PC-3 (cell line): ENCODE results near the gene JAKMIP1. TPM values are rescaled to one million over a fixed set of nuclear protein-coding genes. Genes with fewer than 3 reads are reported as not detected.

Experiments
- ATAC-seq: fragments of 200-7000 bp; cut with Tn5 transposase; 2 replicates; pipeline ENCODE4 v1.9.1; 2020; ENCODE audit warnings: mild to moderate bottlenecking, moderate library complexity
- BruUV-seq: library from RNA; stranded (reverse); fragments of 400-500 nt; replicated peaks from 2 replicates; lab custom pipeline; 2021; lab: Mats Ljungman, UMichigan
- CTCF ChIA-PET: fragments of 300-600 bp; sonication (Branson Sonifier 250); formaldehyde crosslinking; loops from one replicate; lab custom pipeline; 2022; ENCODE audit warnings: antibody characterized with exemption; lab: Charles Lee
- POLR2A ChIA-PET: fragments of 300-600 bp; sonication (Branson Sonifier 250); formaldehyde crosslinking; loops from one replicate; lab custom pipeline; 2022; ENCODE audit warnings: antibody characterized with exemption; ENCODE audit not compliant: unreplicated experiment; lab: Charles Lee
- DNase-seq: peaks from one replicate; pipeline ENCODE4 v3.0.0-alpha.2; 2015
- H2AFZ ChIP-seq: fragments of 300-600 bp; sonication (generic); 2 replicates; pipeline ENCODE4 v1.6.0; 2016; ENCODE audit warnings: antibody characterized with exemption, low read length
- H3F3A ChIP-seq: fragments of 300-600 bp; sonication (generic); one replicate; pipeline ENCODE4 v1.6.0; 2017; ENCODE audit warnings: antibody characterized with exemption, low read length, control low read depth, mild to moderate bottlenecking; ENCODE audit not compliant: unreplicated experiment
- H3K27ac ChIP-seq: fragments of 300-600 bp; sonication (generic); 2 replicates; pipeline ENCODE4 v1.5.1; 2016; ENCODE audit warnings: mild to moderate bottlenecking, low read length
- H3K27me3 ChIP-seq: fragments of 300-600 bp; sonication (generic); 2 replicates; pipeline ENCODE4 v1.6.1; 2016; ENCODE audit warnings: low read length, mixed read lengths
- H3K36me3 ChIP-seq: fragments of 300-600 bp; sonication (generic); 2 replicates; pipeline ENCODE4 v1.6.1; 2016; ENCODE audit warnings: low read depth, mixed run types, low read length, mixed read lengths
- H3K4me1 ChIP-seq: fragments of 300-600 bp; sonication (generic); 2 replicates; pipeline ENCODE4 v1.5.1; 2016; ENCODE audit warnings: low read length; ENCODE audit not compliant: insufficient read depth
- H3K4me2 ChIP-seq: fragments of 300-600 bp; sonication (generic); 2 replicates; pipeline ENCODE4 v1.6.0; 2016; ENCODE audit warnings: low read length
- H3K4me3 ChIP-seq: fragments of 300-600 bp; sonication (generic); 2 replicates; pipeline ENCODE4 v1.5.1; 2016; ENCODE audit warnings: mild to moderate bottlenecking, low read length, mixed read lengths
- H3K79me2 ChIP-seq: fragments of 300-600 bp; sonication (generic); 2 replicates; pipeline ENCODE4 v1.6.1; 2017; ENCODE audit warnings: low read length, mixed read lengths
- H3K9ac ChIP-seq: fragments of 300-600 bp; sonication (generic); 2 replicates; pipeline ENCODE4 v1.6.0; 2016; ENCODE audit warnings: mild to moderate bottlenecking, low read length
- H3K9me2 ChIP-seq: fragments of 300-600 bp; sonication (generic); replicated peaks from 2 replicates; pipeline ENCODE4 v1.6.1; 2016; ENCODE audit warnings: mixed run types, low read length, mixed read lengths
- H3K9me3 ChIP-seq: fragments of 300-600 bp; sonication (generic); 2 replicates; pipeline ENCODE4 v1.6.1; 2016; ENCODE audit warnings: low read length, mixed read lengths
- H4K20me1 ChIP-seq: fragments of 300-600 bp; sonication (generic); 2 replicates; pipeline ENCODE4 v1.6.1; 2016; ENCODE audit warnings: low read length, mixed read lengths
- EZH2 ChIP-seq: fragments of 300-600 bp; sonication (generic); IDR thresholded peaks from one replicate; pipeline ENCODE4 v1.6.1; 2017; ENCODE audit warnings: antibody characterized with exemption, mild to moderate bottlenecking, low read length; ENCODE audit not compliant: unreplicated experiment
- EZH2phosphoT487 ChIP-seq: fragments of 300-600 bp; sonication (generic); IDR thresholded peaks from 2 replicates; pipeline ENCODE4 v1.6.1; 2018; ENCODE audit warnings: mild to moderate bottlenecking, antibody characterized with exemption, low read length, borderline replicate concordance
- intact Hi-C: fragments of 100-400 bp; cut with micrococcal nuclease; formaldehyde crosslinking; loops from 2 replicates; pipeline ENCODE4 v1.9.0; 2023
- total RNA-seq: library from RNA; depleted of rRNA; stranded (reverse); fragments of >200 nt; gene quantifications from 2 replicates; pipeline ENCODE4 v1.2.3, GENCODE V29; 2014
- TF ChIP-seq, protein P1 (sequence below): fragments of 300-600 bp; sonication (generic); conservative IDR thresholded peaks from 2 replicates; pipeline ENCODE4 v1.5.1; 2017; ENCODE audit warnings: antibody characterized with exemption, low read depth, mild to moderate bottlenecking, low read length

JAKMIP1 gene
- total RNA-seq, 1 experiment from 2014 or later: 0.04 TPM

DNA sequence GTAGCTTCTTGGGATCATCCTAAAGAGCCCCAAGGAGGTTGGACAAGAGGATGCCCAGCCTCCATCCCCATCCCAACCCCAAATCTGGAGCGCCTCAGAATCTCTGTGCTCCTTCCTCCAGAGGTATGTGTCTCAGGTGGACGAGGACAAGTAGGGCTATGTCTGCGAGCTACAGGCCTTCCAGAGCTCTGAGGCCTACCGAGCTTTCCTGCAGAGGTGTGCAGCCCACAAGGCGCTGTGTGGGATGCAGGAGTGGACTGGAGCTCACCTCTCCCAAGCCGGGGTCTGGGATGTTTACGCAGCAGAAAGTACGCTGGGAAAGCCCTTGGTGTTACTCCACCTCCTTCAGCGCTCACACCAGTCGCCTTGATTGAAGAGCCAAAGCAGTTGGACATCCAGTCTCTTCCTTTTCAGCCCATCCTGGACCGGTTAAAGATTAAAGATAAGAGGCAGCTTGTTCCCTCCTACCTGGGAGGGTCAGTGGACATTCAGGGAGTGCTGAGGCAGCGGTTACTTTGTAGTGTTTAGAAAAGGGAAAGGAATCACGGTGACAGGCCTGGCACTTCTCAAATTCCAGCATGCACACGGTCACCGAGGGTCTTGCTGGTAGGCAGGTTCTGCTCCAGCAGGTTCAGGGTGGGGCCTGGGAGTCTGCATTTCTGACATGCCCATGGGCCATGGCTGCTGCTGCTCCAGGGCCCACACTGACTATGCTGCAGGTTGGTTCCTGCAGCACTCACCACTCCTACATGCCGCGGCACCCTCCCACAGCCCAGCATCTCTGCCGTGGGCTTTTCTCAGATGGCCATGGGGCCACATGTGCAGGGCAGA, 29.5 kb upstream of the JAKMIP1 start:
- Histone ChIP-seq H3K27ac (no peak overlapping the region), H3K9ac (no peak overlapping the region), H2AFZ (no peak overlapping the region), H3K79me2 (no peaks in the 10 kb centered on the region), H3K9me2 (no peaks in the 10 kb centered on the region), H3K4me3 (no peak overlapping the region), H3K9me3 (no peaks in the 10 kb centered on the region), H3K36me3 (no peaks in the 10 kb centered on the region), H4K20me1 (no peaks in the 10 kb centered on the region), H3F3A (no peaks in the 10 kb centered on the region), H3K4me1 (no peaks in the 10 kb centered on the region), H3K27me3 (no peaks in the 10 kb centered on the region; the same call in 1 of the 2 replicates), H3K4me2 (no peak overlapping the region)
- TF ChIP-seq EZH2 (no peak), EZH2phosphoT487 (no peak)
- TF ChIP-seq, protein P1, sequence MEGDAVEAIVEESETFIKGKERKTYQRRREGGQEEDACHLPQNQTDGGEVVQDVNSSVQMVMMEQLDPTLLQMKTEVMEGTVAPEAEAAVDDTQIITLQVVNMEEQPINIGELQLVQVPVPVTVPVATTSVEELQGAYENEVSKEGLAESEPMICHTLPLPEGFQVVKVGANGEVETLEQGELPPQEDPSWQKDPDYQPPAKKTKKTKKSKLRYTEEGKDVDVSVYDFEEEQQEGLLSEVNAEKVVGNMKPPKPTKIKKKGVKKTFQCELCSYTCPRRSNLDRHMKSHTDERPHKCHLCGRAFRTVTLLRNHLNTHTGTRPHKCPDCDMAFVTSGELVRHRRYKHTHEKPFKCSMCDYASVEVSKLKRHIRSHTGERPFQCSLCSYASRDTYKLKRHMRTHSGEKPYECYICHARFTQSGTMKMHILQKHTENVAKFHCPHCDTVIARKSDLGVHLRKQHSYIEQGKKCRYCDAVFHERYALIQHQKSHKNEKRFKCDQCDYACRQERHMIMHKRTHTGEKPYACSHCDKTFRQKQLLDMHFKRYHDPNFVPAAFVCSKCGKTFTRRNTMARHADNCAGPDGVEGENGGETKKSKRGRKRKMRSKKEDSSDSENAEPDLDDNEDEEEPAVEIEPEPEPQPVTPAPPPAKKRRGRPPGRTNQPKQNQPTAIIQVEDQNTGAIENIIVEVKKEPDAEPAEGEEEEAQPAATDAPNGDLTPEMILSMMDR: no peak
- ChIA-PET POLR2A (no interaction called here), CTCF (no interaction called here)
- no TSS peak for BruUV-seq
- intact Hi-C loops: no loop called here
- DNase-seq: no peak
- ATAC-seq: no peak

DNA sequence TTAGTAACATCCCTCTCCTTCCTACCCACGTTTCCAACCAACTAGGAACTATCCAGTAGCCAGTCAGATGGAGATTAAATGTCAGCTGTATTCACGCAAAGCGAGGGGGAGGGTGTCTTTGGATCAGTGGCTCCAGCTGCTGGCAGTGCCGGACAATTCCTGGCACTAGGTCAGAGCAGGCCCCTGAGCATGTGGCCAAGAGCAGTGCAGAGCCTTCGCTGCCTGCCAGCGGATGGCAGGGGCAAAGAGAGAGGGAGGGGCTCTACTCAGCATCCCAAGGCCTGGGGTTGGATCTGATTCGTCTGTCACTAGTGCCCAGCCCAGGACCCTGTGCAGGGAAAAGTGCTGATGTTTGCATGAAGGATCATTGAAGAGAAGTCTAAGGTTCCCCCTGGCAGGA, 28.7 kb upstream of the JAKMIP1 start:
- H3K4me2 ChIP-seq: no peak overlapping the region
- H3K4me3 ChIP-seq: no peak overlapping the region
- no peaks in the 10 kb centered on the region for H3K9me2 ChIP-seq
- no peaks in the 10 kb centered on the region for H3F3A ChIP-seq
- no peak overlapping the region for H2AFZ ChIP-seq
- BruUV-seq: no TSS peak
- no peak overlapping the region for H3K9ac ChIP-seq
- intact Hi-C loops: no loop called here
- ChIA-PET CTCF (no interaction called here), POLR2A (no interaction called here)
- no peaks in the 10 kb centered on the region for H3K9me3 ChIP-seq
- H3K27ac ChIP-seq: no peak overlapping the region
- H3K27me3 ChIP-seq: no peaks in the 10 kb centered on the region; the same call in 1 of the 2 replicates
- H3K79me2 ChIP-seq: no peaks in the 10 kb centered on the region
- no peak for TF ChIP-seq EZH2phosphoT487
- TF ChIP-seq, protein P1: no peak
- no peak for TF ChIP-seq EZH2
- no peaks in the 10 kb centered on the region for H4K20me1 ChIP-seq
- H3K36me3 ChIP-seq: no peaks in the 10 kb centered on the region
- DNase-seq (no peak), ATAC-seq (no peak)
- H3K4me1 ChIP-seq: no peaks in the 10 kb centered on the region
